ENCODE results near the gene KIAA2012.

DNA sequence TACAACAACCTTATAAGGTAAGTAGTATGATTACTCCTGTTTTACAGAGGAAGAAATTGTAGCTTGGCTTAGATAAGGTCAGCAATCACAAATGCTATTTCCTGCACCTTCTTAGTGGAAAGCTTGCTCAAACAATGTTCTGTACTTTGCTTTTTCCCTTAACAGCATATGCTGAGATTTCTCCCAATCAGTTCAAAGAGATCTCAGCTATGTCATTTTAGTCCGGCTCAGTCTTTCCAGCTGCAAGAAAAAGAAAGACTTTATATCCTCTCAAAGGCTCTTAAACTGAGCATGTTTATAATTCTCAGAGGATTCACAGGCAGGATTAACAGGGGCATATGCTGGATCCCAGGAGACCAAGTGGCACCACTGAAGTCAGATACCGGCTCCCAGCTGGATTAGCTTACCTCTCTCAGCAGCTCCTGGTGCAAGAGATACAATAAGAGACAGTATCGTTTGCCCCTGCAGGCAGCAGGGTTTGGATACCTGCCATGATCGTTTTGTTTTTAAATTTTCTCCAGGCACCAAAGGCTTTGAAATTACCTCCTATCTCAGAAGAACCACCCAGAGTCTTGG lies 29.5 kb downstream of the KIAA2012 start:
- TF ChIP-seq, protein P1, sequence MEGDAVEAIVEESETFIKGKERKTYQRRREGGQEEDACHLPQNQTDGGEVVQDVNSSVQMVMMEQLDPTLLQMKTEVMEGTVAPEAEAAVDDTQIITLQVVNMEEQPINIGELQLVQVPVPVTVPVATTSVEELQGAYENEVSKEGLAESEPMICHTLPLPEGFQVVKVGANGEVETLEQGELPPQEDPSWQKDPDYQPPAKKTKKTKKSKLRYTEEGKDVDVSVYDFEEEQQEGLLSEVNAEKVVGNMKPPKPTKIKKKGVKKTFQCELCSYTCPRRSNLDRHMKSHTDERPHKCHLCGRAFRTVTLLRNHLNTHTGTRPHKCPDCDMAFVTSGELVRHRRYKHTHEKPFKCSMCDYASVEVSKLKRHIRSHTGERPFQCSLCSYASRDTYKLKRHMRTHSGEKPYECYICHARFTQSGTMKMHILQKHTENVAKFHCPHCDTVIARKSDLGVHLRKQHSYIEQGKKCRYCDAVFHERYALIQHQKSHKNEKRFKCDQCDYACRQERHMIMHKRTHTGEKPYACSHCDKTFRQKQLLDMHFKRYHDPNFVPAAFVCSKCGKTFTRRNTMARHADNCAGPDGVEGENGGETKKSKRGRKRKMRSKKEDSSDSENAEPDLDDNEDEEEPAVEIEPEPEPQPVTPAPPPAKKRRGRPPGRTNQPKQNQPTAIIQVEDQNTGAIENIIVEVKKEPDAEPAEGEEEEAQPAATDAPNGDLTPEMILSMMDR (conservative IDR thresholded peaks at IDR 0.05; ENCODE audit: low read depth, low read length): no peak
- no peak for TF ChIP-seq EZH2 (IDR thresholded peaks at IDR 0.05; ENCODE audit: borderline replicate concordance, low read depth, low read length, poor library complexity, severe bottlenecking)

Data from A673 (cell line).